Right renal cortex interstitium (tissue), 3 donors: ENCODE data around the gene SARM1. TPM values are rescaled to one million over a fixed set of nuclear protein-coding genes. Genes with fewer than 3 reads are reported as not detected.
"Not testable (repeated sequence)": the region's sequence is repeated elsewhere in the genome, so short reads cannot be mapped to it uniquely, and the experiment has no call there.

Source experiments
- DNase-seq, 3 donors: peaks; one replicate each; pipeline ENCODE4 v3.0.0-alpha.2; 2013; ENCODE audit warnings: low read depth in 3 of 3, low spot score in 2 of 3
- polyA plus RNA-seq, 3 donors: library from polyadenylated mRNA; unstranded; fragments of 120-200 nt; gene quantifications; one replicate each; pipeline ENCODE4 v1.2.1, GENCODE V29; 2013; ENCODE audit not compliant: insufficient read length in 3 of 3

SARM1 gene
- polyA plus RNA-seq, 3 donors, result 11.4 to 14.8 (median 12.2) TPM

DNA sequence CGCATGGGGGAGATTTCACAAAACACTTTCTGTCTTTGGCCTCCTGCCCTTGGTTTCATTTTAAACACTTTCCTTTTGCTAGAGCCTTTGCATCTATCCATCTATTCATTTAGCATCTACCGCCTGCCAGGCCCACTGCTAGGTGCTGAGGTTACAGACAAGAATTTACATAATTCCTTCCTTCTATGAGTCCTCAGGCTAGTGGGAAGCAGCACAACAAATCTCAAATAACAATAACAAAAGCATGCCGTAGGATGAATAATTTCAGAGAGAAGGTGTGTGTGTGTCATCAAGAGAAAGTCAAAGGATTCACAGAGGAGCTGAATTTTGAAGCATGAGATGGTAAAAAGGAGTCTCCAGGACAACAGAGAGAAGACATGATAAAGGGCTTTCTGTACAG, 40.6 kb downstream of the SARM1 start:
- no peak for DNase-seq

DNA sequence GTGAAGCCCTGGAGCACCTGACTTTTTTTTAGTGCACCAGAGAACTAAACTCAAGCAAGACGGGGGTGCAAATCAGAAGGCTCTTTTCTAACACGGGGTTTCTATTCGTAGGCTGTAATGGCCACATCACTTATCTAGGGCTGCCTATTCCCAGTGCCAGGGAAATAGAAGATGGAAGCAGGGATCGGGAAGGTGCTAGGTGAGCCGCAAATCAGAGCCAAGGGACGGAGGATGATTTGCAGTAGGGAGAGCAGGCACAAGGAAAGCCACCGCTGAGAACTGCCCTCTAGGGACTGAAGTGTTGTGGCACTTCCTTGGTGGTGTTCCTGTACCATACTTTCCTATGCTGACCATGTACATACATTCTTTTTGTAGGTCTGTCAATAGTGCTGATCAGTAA, 42.3 kb downstream of the SARM1 start:
- no peak for DNase-seq

DNA sequence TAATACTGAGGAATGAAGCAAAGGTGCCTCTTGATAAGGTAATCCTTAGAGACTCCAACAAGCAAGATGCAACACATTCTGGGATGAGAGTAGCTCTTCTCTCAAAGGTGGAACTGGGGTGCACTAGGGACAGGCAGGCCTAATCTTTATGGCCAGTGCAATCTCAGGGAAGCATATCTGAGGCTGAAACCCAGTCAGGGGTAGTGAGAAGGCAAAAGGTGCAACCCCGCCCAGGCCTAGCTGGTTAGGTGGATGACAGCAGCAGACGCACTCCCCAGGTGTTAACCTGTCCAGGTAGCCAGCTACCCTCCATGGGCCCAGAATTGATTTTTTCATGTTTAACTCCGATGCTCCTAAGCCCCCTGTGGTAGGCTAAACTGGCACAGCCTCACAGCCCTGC, 44.4 kb downstream of the SARM1 start:
- DNase-seq, result no peak

DNA sequence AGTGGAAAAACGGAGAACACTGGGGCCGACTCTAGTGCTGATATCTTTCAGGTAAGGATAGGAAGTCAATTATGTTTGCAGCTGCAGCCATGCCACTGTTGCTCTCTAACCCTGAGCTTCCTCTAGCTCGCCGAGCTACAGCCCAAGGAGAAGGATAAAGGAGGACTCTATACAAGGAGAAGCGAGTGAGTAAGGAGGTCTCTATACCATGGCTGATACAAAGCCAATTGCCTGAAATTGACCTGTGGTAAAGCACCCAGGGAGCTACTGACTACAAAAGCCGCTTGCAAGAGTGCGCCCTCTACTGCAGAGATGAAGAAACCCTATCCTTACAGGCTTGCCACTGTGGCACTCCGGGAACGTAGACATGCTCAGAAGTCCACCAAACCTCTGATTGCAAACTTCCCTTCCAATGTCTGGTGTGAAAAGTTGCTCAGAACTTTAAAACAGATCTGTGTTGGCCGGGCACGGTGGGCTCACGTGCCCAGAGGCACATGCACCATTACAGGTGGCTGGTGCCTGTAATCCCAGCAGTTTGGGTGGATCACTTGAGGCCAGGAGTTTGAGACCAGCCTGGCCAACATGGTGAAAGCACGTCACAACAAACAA, 45.3 kb downstream of the SARM1 start:
- no peak for DNase-seq

DNA sequence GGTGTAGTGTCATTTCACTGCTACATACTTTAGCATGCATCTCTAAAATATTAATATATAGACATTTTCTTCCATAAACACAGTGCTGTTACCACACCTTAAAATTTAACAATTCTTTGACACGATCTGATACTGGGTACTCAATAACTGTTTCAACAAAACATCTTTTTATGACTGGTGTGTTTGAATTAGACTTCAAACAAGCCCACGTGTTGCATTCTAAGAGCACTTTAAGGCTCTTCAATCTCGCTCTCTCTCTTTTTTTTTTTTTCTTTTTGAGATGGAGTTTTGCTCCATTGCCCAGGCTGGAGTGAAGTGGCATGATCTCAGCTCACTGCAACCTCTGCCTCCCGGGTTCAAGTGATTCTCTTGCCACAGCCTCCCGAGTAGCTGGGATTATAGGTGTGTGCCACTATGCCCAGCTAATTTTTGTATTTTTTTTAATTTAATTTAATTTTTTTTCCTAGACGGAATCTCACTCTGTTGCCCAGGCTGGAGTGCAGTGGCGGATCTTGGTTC, 50.4 kb downstream of the SARM1 start:
- no peak for DNase-seq

DNA sequence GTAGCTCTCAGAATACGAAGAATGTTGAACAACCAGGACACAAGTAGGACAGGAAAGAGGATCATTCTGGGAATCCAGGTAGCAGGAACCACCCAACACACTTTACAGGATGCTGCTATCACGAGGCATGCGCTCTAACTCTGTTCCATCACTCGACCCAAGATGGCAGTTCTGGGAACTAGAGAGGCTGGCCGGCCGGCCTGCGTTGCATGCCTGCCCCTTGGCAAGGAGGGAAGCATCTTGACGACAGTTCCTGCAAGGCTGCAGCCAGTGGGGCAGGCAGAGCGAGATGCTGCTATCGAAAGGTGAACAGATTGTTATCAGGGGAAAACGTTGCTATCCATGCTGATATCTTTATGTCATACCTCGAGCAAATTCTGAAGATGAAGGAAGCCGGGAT, 53.7 kb downstream of the SARM1 start:
- DNase-seq, result no peak

DNA sequence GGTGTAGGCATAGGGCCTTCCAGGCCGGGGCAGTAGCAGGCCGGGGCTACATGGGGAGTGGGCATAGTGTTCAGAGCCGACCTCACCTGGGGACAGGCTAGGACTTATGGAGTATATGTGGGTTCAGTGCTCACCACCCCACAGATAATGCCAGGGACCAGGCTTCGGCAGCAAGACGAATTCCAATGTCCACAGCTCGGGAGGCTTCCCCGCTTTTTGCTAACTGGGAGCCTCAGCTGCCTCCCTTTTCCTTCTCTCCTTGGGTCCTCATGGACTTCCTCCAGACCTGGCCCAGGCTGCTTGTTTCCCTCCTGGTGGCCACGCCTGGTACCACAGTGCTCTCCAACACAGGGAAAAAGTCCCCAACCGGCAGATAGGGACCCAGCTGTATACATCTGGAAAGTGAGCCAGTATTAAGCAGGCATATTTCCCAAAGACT, 54.6 kb downstream of the SARM1 start:
- DNase-seq, result no peak

DNA sequence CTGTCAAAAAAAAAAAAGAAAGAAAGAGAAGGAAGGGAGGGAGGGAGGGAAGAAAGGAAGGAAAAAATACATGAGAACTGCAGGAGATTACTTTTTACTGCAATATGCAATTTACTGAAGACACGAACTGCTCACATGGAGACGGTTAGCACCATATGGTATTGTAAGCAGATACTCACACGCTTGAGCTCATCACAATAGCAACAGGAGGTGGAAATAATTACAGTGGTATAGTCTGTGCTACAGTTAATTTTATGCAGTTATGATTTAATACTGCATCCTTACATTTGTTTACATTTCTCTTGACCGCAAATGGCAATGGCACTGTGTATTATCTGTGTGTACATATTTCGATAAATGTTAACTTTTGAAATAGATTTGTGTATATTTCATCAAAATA, 55.9 kb downstream of the SARM1 start:
- no peak for DNase-seq

DNA sequence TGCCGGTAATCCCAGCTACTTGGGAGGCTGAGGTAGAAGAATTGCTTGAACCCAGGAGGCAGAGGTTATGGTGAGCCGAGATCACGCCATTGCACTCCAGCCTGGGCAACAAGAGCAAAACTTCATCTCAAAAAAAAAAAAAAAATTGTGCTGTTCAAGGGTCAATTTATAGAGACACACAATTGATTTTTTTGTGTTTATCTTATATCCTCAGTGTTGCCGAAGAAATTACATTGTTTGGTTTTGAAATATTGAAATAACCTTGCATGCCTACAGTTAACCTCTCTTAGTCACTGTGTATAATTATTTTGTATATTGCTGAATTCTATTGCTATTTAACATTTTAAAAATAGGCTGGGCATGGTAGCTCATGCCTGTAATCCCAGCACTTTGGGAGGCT, 56.5 kb downstream of the SARM1 start:
- DNase-seq, result not testable (repeated sequence)

DNA sequence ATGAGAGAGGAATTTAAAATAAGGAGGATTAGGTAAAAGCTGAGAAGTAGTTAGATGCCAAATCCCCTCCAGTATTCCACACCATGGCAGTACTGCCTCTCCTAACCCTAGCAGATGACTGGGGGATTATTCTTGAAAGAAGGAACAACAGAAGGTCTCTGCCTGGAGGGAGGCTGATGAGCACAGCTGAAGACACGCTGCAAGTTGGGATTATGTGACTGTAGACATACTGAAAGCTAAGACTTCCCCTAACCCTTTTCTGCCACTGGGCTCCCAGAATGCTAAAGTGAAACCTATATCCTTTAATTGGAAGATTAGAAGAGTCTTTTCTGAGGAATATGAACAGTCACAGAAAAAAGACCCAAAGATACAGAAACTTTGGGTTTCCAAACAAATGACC, 62.2 kb downstream of the SARM1 start:
- no peak for DNase-seq

DNA sequence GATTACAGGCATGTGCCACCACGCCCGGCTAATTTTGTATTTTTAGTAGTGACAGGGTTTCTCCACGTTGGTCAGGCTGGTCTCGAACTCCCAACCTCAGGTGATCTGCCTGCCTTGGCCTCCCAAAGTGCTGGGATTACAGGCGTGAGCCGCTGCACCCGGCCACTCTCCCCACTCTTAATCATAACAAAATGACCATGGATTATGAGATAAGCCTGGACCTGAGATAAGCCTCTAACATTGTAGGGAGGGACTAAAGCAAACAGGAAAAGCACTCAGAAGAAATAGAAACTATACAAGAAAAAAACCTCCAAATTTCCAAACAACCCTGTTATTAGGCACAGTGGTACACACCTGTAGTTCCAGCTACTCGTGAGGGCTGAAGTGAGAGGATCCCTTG, 62.8 kb downstream of the SARM1 start:
- not testable (repeated sequence) for DNase-seq

DNA sequence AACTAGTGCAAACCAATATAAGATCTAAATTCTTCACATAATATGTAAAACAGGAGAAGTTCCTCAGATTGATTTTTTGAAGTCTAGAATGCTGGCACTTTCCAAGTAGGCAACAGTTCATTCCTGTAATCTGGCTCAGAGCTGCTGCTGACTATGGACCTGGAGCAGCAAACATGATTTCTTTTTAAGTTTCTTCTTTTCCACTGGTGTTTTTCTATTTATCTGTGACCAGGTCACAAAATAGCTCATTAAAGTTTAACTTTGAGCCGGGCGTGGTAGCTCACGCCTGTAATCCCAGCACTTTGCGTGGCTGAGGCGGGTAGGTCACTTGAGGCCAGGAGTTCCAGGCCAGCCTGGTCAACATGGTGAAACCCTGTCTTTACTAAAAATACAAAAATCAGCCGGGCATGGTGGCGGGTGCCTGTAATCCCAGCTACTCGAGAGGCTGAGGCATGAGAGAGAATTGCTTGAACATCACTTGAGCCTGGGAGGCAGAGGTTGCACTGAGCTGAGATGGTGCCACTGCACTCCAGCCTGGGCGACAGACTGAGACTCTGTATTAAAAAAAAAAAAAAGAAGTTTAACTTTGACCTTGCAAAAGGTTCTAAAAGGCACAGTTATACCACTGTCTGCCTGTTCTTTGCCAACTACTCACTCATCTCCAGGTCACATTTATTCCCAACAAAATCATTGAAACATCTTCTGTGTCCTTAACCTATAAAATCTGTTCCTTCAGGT, 72.6 kb downstream of the SARM1 start:
- no peak for DNase-seq

DNA sequence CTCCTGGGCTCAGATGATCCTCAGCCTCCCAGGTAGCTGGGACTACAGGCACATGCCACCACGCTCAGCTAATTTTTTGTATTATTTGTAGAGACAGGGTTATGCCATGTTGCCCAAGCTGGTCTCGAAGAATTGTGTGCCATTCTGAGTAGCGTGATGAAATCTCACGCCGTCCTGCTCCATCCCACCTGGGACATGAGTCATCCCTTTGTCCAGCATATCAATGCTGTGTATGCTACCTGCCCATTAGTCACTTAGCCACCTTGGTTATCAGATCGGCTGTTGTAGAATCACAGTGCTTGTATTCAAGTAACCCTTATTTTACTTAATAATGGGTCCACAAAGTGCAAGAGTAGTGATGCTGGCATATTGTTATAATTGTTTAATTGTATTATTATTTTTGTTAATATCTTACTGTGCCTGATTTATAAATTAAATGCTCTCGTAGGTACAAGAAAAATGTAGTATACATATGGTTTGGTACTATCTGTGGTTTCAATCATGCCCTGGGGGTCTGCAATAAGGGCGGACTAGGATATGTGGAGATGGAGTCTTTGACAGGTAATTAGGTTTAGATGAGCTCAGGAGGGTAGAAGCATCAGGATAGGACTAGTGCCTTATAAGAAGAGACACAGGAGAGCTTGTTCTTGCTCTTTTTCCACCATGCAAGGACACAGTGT, 75.4 kb downstream of the SARM1 start:
- DNase-seq, result no peak

DNA sequence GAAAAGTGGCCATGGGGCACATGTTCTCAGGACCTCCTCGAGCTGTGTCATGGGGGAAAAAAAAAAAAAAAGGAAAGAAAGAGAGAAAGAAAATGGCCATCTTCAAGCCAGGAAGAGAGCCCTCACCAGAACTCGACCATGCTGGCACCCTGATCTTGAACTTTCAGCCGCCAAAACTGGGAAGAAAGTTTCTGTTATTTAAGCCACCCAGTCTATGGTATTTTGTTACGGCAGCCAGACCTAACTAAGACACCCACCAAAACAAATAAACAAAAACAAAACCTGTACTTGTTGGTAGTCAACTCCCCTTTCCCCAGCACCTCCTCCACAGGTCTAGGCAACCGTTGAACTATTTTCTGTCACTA, 75.9 kb downstream of the SARM1 start:
- no peak for DNase-seq

DNA sequence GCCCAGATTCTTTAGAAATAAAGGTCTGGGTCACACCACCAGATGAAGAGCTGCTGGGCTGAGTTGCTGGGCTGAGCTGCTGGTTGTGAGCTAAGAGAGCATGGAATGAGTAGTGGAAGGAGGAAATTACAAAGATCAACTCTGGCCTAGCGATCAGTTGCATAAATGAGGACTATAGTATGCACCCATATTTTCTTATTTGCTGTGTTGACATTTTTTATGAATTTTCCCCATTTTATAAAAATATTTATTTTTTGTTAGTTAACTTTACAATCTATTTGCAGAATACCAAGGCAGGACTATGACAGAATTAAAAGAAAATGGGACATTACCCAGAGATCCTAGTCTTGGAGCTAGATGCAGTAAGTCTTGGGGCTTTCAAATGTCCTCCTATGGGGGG, 78.4 kb downstream of the SARM1 start:
- DNase-seq, result no peak

Other genes with a start within 250 kb of the SARM1 start
- 10 to 100 TPM; 52.5 to 56.9 (median 56.3) TPM for gene TMEM97, start 52.5 kb upstream of the SARM1 start, polyA plus RNA-seq
- 10 to 100 TPM; 53.7 to 59.0 (median 56.8) TPM for gene IFT20, start 36.2 kb upstream of the SARM1 start, polyA plus RNA-seq
- gene TNFAIP1, start 35.9 kb upstream of the SARM1 start, polyA plus RNA-seq, result 10 to 100 TPM; 42.6 to 44.0 (median 43.1) TPM
- 10 to 100 TPM; 89.1 to 95.7 (median 91.8) TPM for gene POLDIP2, start 14.2 kb upstream of the SARM1 start, polyA plus RNA-seq
- gene SEBOX, start 6.5 kb upstream of the SARM1 start, polyA plus RNA-seq, result not detected
- 10 to 100 TPM in 2 of 3 donors, 1 to 10 TPM in 1; 8.5 to 22.3 (median 11.7) TPM for gene VTN, start 1.4 kb upstream of the SARM1 start, polyA plus RNA-seq
- 10 to 100 TPM; 13.9 to 15.4 (median 14.5) TPM for gene SLC46A1, start 34.5 kb downstream of the SARM1 start, polyA plus RNA-seq
- gene SLC13A2, start 102.0 kb downstream of the SARM1 start, polyA plus RNA-seq, result 10 to 100 TPM in 2 of 3 donors, 1 to 10 TPM in 1; 7.4 to 21.4 (median 15.6) TPM
- under 1 TPM; 0.31 to 0.65 (median 0.41) TPM for gene FOXN1, start 134.7 kb downstream of the SARM1 start, polyA plus RNA-seq
- 10 to 100 TPM; 51.9 to 61.9 (median 57.3) TPM for gene UNC119, start 180.9 kb downstream of the SARM1 start, polyA plus RNA-seq
- 100 to 1,000 TPM in 1 of 3 donors, 10 to 100 TPM in 2; 89.6 to 109 (median 96.6) TPM for gene PIGS, start 199.8 kb downstream of the SARM1 start, polyA plus RNA-seq
- gene ALDOC, start 205.2 kb downstream of the SARM1 start, polyA plus RNA-seq, result 10 to 100 TPM; 23.4 to 26.9 (median 25.3) TPM
- gene SPAG5, start 227.3 kb downstream of the SARM1 start, polyA plus RNA-seq, result 10 to 100 TPM; 43.3 to 59.4 (median 52.6) TPM
- 1 to 10 TPM; 7.5 to 8.9 (median 8.5) TPM for gene RSKR, start 242.5 kb downstream of the SARM1 start, polyA plus RNA-seq